Activated CD4-positive, alpha-beta T cell treated with anti-CD3 and anti-CD28 coated beads for 24 hours (primary cell): ENCODE data around the gene JTB.
A peak's percentile ranks its signal among the peaks of the same experiment; 100 is the strongest.

Experiments
- DNase-seq, 2 donors: peaks; one replicate each; pipeline ENCODE4 v3.0.0-alpha.2; 2020; ENCODE audit warnings: low read depth in 2 of 2

Gene JTB

GRCh38 chr1:153978274-153978909 lies 918 bp upstream of the JTB start:
- DNase-seq: no peak

DNA sequence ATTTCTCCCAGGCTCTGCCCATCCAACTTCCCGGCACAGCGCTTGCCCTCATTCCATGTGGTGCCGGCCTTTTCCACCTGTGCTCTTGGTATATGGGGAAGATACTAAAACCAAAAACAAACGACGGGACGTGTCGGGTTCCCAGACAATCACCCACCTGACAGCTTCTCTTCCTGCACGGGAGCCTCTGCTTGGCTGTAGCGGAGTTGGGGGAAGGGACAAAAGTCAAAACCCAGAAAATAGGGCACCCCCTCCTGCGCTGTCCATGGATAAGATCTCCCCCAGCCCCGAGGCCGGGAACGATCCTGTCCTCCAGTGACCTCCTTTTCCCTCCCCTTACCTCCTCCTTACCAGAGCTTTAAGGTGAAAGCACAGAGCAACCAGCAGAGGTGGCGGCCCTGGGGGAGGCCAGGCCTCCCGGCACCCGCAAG lies 640 bp downstream of the JTB start:
- DNase-seq: no peak

DNA sequence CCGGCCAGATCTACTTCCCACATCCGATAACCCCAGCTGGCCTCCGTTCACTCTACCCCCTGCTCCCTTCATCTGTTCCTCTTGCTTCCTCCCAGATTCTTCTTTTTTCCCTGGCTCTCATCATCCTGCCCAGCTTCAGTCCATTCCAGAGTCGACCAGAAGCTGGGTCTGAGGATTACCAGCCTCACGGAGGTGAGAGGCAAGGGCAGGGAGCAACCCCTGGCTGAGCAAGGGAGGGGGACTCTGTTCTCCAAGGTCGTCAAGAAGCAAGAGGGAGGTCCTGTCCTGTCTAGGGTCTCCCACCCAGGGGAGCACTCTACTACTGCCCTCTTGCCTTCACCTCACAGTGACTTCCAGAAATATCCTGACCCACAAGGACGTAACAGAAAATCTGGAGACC lies 3.9 kb downstream of the JTB start:
- no peak for DNase-seq

- DNase-seq: no peak
These were observed 4.4 kb downstream of the JTB start for GRCh38 chr1:153973071-153973470.

DNA sequence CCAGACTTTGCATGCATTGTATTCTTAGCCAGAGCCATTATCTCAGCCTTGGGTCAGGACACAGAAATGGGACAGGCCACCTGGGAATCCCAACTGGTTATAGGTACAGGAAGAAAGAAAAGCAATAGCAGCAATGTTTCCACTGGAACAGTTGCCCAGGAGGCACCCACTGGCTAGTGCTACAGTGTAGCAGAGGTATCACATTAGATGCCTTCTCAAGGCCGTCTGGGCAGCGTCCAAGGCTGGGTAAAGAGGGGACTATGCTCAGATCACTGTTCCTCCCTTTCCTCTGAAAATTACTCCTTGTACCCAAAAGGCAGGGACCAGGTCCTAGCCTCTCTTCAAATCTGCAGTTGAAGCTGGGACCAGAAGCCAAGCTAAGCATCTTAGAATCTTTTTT lies 7.1 kb downstream of the JTB start:
- DNase-seq: no peak

GRCh38 chr1:153968972-153969371 lies 8.5 kb downstream of the JTB start:
- DNase-seq: no peak

- no peak for DNase-seq
These were observed 9.1 kb downstream of the JTB start for GRCh38 chr1:153968408-153968807.

DNA sequence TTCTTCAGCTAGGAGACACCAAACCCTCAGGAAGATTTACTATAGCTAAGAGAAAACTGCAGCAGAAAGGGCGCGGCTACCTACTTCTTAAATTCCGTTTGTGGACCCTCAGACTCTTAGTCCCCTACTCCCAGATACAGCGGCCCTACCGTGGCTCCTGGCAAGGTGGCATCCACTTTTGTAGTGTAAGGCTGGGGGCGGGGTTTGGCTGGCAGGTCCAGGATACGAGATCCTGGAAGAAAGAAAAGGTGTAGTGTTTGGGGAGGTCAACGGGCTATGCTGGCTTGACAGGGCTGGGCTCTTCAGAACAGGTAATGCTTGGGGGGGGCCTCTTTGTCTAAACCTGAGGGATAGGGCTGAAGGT lies 9.5 kb downstream of the JTB start:
- DNase-seq: no peak

DNA sequence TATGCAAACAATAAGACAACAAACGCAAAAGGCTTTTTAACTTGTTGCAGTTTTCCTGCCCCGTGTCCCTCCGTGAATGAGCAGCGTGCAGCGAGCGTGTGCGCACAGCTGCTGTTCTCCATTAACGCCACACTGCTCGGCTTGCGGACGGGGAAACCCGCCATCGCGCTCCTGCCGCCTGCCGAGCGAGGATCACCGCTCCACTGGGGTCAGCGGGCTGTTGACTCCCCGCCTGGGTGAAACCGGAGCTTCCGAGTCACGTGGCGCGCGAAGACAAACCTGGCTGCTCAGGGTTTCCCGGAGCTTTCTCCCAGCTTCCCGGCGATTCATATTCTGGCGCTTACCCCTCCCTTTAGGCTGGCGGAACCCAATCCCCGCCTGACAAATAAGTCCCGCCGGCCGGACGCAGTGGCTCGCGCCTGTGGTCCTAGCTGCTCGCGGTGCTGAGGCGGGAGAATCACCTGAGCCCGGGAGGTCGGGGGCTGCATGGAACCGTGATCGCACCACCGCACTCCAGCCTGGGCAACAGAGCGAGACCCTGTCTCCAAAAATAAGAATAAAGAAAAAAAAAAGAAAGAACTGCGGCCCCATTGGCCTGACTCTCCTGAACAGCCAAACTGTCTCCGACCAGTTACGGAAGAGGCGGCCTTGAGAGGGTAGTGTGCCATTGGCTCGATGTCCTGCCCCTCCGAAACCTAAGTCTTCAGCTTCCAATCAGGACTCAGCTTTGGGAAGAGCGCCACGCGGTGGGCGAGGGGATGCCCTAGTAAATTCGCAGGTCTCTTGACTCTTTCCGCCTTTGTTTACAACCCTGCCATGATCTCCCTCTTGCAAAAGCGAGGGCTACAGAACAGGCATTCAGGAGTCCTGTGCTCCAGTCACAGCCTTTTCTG lies 10.1 kb downstream of the JTB start, which contains the start of gene CREB3L4:
Gene CREB3L4 (plus strand): TSS at position 796 of the 893 bp plus-strand sequence. CDS start 624 bp downstream, outside the sequence.
- DNase-seq: peak; percentile 73 to 74

GRCh38 chr1:153963850-153964331 lies 13.6 kb downstream of the JTB start:
- no peak for DNase-seq

DNA sequence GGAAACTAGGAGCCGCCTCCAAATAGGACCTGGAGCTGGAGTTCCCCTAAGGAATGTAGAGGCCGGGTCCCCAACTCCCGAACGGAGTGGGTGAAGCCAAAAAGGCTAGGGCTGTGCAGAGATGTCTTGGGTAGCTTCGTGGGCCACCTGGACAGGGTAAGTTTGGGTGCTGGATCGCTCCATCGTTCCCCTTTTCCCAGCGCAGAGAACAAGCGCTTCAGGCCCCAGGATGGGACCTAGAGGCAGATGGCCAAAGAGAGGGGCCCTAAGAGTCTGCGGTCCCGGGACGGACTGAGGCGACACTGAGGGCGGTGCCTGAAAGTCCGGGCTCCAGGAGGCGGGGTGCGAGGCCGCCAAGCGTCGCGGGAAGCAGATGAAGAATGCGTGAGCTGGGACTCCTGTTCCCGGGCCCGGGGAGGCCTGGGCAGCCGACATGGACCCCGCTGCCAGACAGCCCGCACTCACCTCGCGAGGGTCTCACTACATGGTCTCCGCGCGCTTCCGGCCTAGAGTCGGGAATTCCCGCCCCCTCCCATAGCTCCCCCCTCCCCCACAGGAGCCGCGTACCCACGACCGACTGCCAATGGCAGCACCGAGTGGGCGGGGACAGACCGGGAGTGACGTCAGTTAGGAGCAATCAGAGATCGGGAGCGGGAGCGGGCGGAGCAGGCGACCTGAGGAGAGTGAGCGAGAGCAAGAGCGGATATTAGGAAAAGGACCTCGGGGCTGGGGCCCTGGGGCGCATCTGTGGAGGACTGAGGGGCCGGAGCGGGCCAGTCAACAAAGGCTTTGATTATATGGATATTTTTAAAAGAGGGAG lies 14.2 kb downstream of the JTB start, which contains the start of gene SLC39A1:
Gene SLC39A1 (minus strand): TSS at position 508 of the 820 bp plus-strand sequence. CDS start 822 bp downstream, outside the sequence.
- DNase-seq: peak; percentile 94 to 97

DNA sequence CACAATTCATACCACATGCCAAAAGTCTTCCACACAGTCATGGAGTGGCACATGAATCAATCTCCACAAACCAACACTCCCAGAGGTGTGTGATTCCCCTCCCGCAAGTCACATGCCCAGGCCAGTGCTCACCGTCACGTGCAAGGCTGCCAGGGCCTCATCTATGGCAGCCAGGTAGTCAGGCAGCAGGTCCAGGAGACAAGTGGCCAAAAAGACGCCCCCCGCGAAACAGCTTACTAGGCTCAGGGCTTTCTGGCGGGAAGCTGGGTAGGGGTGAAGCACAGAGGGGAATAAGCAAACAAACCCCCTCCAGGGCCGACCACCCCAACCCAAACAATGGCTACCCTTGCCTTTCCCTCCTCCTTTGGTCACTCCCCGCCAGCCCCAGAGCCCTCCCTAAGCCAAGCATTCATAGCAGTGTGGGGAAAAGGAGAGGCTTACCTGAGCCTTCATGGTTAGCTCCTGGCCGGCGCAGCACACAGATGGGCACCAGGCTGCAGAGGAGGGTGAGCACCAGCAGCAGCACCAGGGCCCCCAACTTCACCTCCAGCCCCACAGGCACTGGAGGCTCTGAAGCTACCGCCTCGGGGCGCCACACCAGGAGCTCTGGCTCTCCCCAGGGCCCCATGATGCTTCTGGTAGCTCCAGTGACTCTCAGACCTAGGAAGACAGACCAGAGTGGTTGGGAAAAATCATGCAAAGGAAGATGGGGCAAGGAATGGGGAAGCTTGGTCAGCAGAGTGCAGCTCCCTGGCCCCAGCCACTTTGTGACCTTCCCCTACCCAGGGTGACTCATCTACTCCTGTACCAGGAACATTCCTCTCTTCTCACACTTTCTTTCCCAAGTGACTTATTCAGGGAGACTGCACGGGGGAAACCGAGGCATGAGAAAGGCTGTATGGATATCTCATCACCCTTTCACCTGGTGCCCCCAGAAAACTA lies 15.1 kb downstream of the JTB start:
- DNase-seq: no peak

GRCh38 chr1:153961421-153961820 lies 16.1 kb downstream of the JTB start:
- DNase-seq: no peak

- DNase-seq: no peak
These were observed 17.3 kb downstream of the JTB start for GRCh38 chr1:153960206-153960605.

GRCh38 chr1:153959454-153959853 lies 18.0 kb downstream of the JTB start:
- DNase-seq: no peak

DNA sequence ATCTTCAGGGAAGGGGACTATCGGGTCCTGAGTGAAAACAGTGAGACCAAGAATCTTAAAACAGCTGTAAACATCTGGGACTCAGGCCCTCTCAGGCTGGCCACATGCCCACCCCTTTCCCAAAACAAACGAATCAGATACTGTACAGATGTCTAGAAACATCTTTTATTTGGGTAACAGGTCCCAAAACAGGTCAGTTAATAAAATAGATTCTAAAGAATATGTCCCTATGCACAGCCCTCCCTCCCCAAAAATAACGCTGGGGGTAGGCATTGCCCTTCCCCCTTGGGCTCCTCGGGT lies 18.6 kb downstream of the JTB start:
- DNase-seq: no peak

DNA sequence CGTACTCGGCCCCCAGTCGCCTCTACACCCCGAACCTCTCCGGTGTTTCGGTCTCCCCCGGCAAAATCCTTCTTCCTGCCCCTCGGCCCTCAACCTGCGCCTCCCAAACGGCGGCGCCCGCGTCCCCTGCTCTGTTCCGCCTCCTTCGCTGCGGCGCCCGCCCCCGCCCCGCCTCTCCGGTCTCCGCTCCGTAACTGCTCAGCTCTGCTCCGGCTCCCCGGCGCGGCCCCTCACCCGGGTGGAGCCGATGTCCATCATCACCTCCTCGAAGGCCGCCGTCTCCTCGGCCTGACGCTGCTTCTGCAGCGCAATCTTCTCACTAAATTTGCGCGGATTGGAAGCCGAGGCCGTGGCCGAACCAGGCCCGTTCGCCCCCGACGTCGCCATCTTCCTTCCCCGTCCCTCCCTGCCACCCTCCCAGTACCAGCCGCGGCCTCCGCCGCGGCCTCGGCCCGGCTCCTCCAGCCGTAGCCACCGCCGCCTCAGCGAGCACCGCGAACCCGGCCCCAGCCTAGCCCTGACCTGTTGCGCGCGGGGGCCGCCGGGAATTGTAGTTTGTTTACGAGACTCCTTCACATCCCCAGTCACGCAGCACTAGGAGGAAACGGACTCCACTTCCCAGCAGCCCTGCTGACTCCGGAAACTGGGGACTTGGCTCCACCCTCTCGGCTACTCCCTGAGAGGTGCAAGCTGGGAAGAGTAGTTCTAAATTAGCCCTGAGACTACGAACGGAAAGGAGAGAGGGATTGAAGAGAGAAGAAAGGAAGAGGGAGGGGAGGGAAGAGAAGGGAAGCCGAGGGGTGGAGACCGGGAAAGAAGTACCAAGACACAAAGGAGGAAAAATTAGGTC lies 19.1 kb downstream of the JTB start, which contains the start of gene CRTC2:
Gene CRTC2 (minus strand): TSS at position 502 of the 850 bp plus-strand sequence. CDS start 115 bp downstream, at position 387.
- DNase-seq: peak; percentile 96

GRCh38 chr1:153957744-153958110 lies 19.7 kb downstream of the JTB start:
- DNase-seq: no peak

GRCh38 chr1:153956997-153957715 lies 20.3 kb downstream of the JTB start:
- DNase-seq: no peak
